ENCODE data around the gene SH3BP1. TPM values are rescaled to one million over a fixed set of nuclear protein-coding genes. Genes with fewer than 3 reads are reported as not detected.
A peak's percentile ranks its signal among the peaks of the same experiment; 100 is the strongest.

SH3BP1 gene
- total and polyA plus RNA-seq, 8 donors: 2.0 to 9.3 (median 3.9) TPM

DNA sequence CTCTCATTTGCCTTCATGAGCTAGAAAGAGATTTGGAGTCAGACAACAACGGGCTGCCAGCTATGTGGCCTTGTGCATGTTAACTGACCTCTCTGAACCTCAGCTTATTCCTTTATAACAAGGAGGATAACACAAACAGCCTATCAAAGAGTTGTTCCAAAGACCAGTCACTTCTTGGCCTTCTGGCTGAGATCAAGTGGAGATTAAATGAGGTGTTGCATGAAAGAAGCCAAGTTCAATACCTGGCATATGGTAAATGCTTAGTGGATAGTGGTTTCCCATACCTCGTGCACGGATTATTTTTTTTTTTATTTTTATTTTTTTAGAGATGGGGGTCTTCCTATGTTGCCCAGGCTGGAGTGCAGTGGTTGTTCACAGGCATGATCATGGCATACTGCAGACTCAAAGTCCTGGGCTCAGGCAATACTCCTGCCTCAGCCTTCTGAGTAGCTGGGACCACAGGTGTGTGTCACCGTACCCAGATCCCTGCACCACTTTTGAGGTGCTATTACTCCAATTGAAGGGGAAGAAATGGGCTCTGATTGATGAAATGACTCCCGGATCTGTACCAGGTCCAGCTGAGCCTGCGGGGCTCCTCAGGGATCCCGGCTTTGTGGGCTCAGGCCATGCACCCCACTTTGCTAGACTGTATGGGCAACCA lies 40.9 kb downstream of the SH3BP1 start:
- ATAC-seq (no peak), FAIRE-seq (no peak), DNase-seq (no peak)
- no peak overlapping the region for H3K4me3 ChIP-seq
- WGBS, 2 donors: 72 to 80% methylated on average over 7 of the region's 7 CpGs
- H3K4me1 ChIP-seq: peaks cover 0 to 18% (median 6%) of the 10 kb centered on the region in 3 donors
- intact Hi-C loops (cut with DNase I): loop anchor here in 1 of 3 donors (5.0 to 10.0 kb wide), 2 partner anchors 38 to 136 kb away; no protein-coding TSS in a partner anchor
- H3K27me3 ChIP-seq: no peaks in the 10 kb centered on the region
- H3K9me3 ChIP-seq: no peaks in the 10 kb centered on the region
- no peak overlapping the region for H3K27ac ChIP-seq
- TF ChIP-seq, protein P1, sequence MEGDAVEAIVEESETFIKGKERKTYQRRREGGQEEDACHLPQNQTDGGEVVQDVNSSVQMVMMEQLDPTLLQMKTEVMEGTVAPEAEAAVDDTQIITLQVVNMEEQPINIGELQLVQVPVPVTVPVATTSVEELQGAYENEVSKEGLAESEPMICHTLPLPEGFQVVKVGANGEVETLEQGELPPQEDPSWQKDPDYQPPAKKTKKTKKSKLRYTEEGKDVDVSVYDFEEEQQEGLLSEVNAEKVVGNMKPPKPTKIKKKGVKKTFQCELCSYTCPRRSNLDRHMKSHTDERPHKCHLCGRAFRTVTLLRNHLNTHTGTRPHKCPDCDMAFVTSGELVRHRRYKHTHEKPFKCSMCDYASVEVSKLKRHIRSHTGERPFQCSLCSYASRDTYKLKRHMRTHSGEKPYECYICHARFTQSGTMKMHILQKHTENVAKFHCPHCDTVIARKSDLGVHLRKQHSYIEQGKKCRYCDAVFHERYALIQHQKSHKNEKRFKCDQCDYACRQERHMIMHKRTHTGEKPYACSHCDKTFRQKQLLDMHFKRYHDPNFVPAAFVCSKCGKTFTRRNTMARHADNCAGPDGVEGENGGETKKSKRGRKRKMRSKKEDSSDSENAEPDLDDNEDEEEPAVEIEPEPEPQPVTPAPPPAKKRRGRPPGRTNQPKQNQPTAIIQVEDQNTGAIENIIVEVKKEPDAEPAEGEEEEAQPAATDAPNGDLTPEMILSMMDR (IDR thresholded peaks at IDR 0.05): no peak
- H3K36me3 ChIP-seq: no peaks in the 10 kb centered on the region

DNA sequence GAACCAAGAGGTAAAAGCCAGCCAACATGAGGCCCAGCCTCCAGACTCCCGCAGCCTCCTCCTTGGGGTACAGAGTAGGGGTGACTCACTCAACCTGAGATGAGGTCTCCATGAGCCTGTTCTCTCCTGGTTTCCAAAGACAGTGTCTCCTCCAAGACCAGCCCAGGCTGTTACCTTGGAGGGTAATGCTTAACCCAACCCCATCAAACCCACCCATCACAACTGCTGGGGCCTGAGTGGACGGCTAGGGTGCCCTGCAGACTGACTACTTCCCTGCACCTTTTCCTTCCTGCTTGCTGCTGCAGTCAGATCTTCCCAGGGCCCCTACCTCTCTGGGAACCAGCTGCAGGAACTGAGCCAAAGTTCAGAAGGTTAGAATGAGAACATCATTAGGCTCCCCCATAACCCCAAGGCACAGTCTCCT lies 41.5 kb downstream of the SH3BP1 start:
- intact Hi-C loops (cut with DNase I): loop anchor here in 1 of 3 donors (5.0 to 10.0 kb wide), 2 partner anchors 39 to 136 kb away; no protein-coding TSS in a partner anchor

DNA sequence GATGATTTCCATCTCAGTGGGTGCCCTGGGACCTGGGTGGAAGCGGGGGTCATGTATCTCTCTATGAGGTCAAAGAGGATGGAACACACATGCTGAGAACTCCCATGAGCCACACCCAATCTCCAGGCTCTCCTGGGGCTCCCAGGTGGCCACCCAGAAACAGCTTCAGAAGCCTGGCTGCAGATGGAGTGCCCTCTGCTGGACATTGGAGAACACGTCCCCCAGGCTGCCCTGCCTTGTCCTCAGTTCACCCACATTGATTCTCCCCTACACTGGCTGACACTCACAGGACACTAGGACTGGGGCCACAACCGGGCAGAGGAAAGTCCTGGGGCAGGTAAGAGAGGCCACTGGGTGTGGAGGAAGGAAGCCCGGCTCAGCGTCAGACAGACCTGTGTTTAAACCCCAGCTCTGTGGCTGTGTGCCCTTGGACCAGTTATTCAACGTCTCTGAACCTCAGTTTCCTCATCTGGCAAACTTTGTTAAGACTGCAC lies 42.1 kb downstream of the SH3BP1 start:
- Histone ChIP-seq H3K36me3 (no peaks in the 10 kb centered on the region), H3K27me3 (no peaks in the 10 kb centered on the region), H3K9me3 (no peaks in the 10 kb centered on the region), H3K27ac (no peak overlapping the region), H3K4me1 (peaks cover 0 to 7% (median 0%) of the 10 kb centered on the region in 3 donors), H3K4me3 (no peak overlapping the region)
- peak; percentile 61 to 69 (median 64) for ATAC-seq
- no peak for FAIRE-seq
- DNase-seq: peak; percentile 65 to 87 (median 82)
- WGBS, 2 donors: 8 to 11% methylated on average over 6 of the region's 6 CpGs
- TF ChIP-seq, protein P1 (IDR thresholded peaks at IDR 0.05): peak; percentile 78 to 87 (median 80)
- intact Hi-C loops (cut with DNase I): loop anchor here in 1 of 3 donors (5.0 to 10.0 kb wide), 2 partner anchors 39 to 137 kb away; no protein-coding TSS in a partner anchor

More for the DNA sequence above, 41.5 kb downstream of the SH3BP1 start:
- H3K4me3 ChIP-seq: no peak overlapping the region
- H3K27me3 ChIP-seq: no peaks in the 10 kb centered on the region
- no peaks in the 10 kb centered on the region for H3K36me3 ChIP-seq
- ATAC-seq (no peak), FAIRE-seq (no peak), DNase-seq (no peak)
- no peak overlapping the region for H3K27ac ChIP-seq
- H3K4me1 ChIP-seq: peaks cover 0 to 12% (median 6%) of the 10 kb centered on the region in 3 donors
- TF ChIP-seq, protein P1 (IDR thresholded peaks at IDR 0.05): no peak
- 41 to 57% methylated on average over 2 of the region's 2 CpGs for WGBS, 2 donors
- H3K9me3 ChIP-seq: no peaks in the 10 kb centered on the region

DNA sequence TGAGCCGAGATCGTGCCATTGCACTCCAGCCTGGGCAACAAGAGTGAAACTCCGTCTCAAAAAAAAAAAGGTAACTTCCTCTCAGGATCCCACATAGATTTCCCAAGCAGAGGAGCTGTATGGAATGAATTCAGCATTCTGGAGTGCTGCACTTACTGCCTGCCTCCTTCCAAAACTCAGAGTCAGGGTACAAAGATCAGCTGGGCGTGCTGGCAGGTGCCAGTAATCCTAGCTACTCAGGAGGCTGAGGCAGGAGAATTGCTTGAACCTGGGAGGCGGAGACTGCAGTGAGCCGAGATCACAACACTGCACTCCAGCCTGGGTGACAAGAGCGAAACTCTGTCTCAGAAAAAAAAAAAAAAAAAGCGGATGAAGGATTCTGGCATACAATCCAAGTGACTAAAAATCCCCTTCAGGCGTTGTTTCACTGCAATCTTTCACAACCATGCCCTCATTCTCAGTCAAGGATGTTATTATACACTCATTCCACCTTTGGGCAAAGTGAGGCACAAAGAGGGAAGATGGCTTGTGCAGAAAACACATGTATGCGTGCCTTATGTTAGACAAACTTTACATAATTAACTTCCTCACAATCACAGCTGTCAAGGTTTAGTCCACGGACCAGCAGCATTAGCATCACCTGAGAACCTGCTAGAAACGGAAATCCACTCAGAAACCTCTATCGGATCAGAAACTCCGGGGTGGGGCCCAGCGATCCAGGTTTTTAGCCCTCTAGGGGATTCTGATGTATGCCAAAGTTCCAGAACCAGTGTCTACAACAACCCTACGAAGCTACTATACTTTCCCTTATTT lies 45.5 kb downstream of the SH3BP1 start:
- WGBS, 2 donors: 60 to 70% methylated on average over 16 of the region's 16 CpGs
- no peaks in the 10 kb centered on the region for H3K27me3 ChIP-seq
- no peak overlapping the region for H3K4me3 ChIP-seq
- intact Hi-C loops (cut with DNase I): loop anchor here in 1 of 3 donors (5.0 to 10.0 kb wide), 2 partner anchors 43 to 140 kb away; no protein-coding TSS in a partner anchor
- no peaks in the 10 kb centered on the region for H3K9me3 ChIP-seq
- ATAC-seq: no peak
- FAIRE-seq: no peak
- peaks cover 0 to 7% (median 0%) of the 10 kb centered on the region in 3 donors for H3K4me1 ChIP-seq
- no peak for DNase-seq
- TF ChIP-seq, protein P1 (IDR thresholded peaks at IDR 0.05): no peak
- no peak overlapping the region for H3K27ac ChIP-seq
- peaks cover 0 to 8% (median 0%) of the 10 kb centered on the region in 3 donors for H3K36me3 ChIP-seq
